CD4-positive, CD25-positive, alpha-beta regulatory T cell (primary cell): ENCODE data around the gene CORO1A. TPM values are rescaled to one million over a fixed set of nuclear protein-coding genes. Genes with fewer than 3 reads are reported as not detected.

Experiments
- ATAC-seq, 2 donors: fragments of 150-1000 bp; cut with Tn5 transposase; one replicate each; pipeline ENCODE4 v1.10.0; 2021; ENCODE audit warnings: low read depth in 2 of 2, moderate number of reproducible peaks in 2 of 2, moderate library complexity in 1 of 2
- DNase-seq, 3 donors: peaks; one replicate each; pipeline versions ENCODE4 v3.0.0 to v3.0.0-alpha.2; 2012 to 2022; ENCODE audit warnings: mixed read lengths in 1 of 3
- H3K27ac ChIP-seq: one replicate; pipeline ENCODE4 v1.7.0; 2013; ENCODE audit warnings: mild to moderate bottlenecking, low read length; ENCODE audit not compliant: insufficient read depth, poor library complexity, severe bottlenecking
- H3K27me3 ChIP-seq: one replicate; pipeline ENCODE4 v1.7.0; 2013; ENCODE audit warnings: low read length; ENCODE audit not compliant: control insufficient read depth, insufficient read depth
- H3K36me3 ChIP-seq: one replicate; pipeline ENCODE4 v1.7.0; 2013; ENCODE audit warnings: mild to moderate bottlenecking, low read length, moderate library complexity; ENCODE audit not compliant: control insufficient read depth, insufficient read depth
- H3K4me1 ChIP-seq: 2 replicates; pipeline ENCODE4 v1.7.0; 2013; ENCODE audit warnings: mild to moderate bottlenecking, low read length; ENCODE audit not compliant: insufficient read depth, control insufficient read depth, poor library complexity, severe bottlenecking
- H3K4me3 ChIP-seq: one replicate; pipeline ENCODE4 v1.7.0; 2013; ENCODE audit warnings: low read depth, mild to moderate bottlenecking, low read length, moderate library complexity
- H3K9me3 ChIP-seq, 2 experiments: 1 replicate in 1 of 2; 2 replicates in 1 of 2; pipeline ENCODE4 v1.7.0; 2013; ENCODE audit warnings: low read length in 2 of 2, mild to moderate bottlenecking in 1 of 2, moderate library complexity in 1 of 2; ENCODE audit not compliant: control insufficient read depth in 2 of 2
- H3K27ac Mint-ChIP-seq, 3 donors: one replicate each; pipeline ENCODE4 v1.8.0; 2020 to 2022; ENCODE audit warnings: mild to moderate bottlenecking in 3 of 3, mixed read lengths in 3 of 3, moderate library complexity in 2 of 3
- H3K27me3 Mint-ChIP-seq: one replicate; pipeline ENCODE4 v1.8.0; 2022; ENCODE audit warnings: mild to moderate bottlenecking, mixed read lengths
- H3K36me3 Mint-ChIP-seq: one replicate; pipeline ENCODE4 v1.8.0; 2020; ENCODE audit warnings: mixed read lengths
- H3K4me1 Mint-ChIP-seq, 4 donors: one replicate each; pipeline ENCODE4 v1.8.0; 2020 to 2022; ENCODE audit warnings: mixed read lengths in 4 of 4, mild to moderate bottlenecking in 1 of 4
- H3K4me3 Mint-ChIP-seq, 4 donors: one replicate each; pipeline ENCODE4 v1.8.0; 2020 to 2022; ENCODE audit warnings: mild to moderate bottlenecking in 4 of 4, mixed read lengths in 4 of 4, moderate library complexity in 3 of 4
- H3K9me3 Mint-ChIP-seq, 7 donors: one replicate each; pipeline ENCODE4 v1.8.0; 2020 to 2022; ENCODE audit warnings: mixed read lengths in 7 of 7, mild to moderate bottlenecking in 3 of 7, moderate library complexity in 2 of 7
- polyA plus RNA-seq, 4 donors: library from polyadenylated mRNA; unstranded; fragments of 300-500 nt; fragmentation: Illumina TruSeq; gene quantifications; one replicate each; pipeline ENCODE4 v1.2.3, GENCODE V29; 2021
- total RNA-seq: library from RNA; stranded (reverse); gene quantifications from one replicate; pipeline ENCODE4 v1.2.3, GENCODE V29; 2022

Gene CORO1A
- total and polyA plus RNA-seq, 5 donors from 2014 or later: 850 to 1,770 (median 1,409) TPM

GRCh38 chr16:30143347-30143702, 40.1 kb upstream of the CORO1A start:
- H3K9me3 Mint-ChIP-seq: peaks cover 0 to 1% (median 0%) of the 10 kb centered on the region in 7 donors
- peak overlapping the region; percentile 7 to 68 (median 66) for H3K27ac Mint-ChIP-seq
- peaks cover 6 to 29% (median 13%) of the 10 kb centered on the region in 4 donors for H3K4me1 Mint-ChIP-seq
- ATAC-seq: no peak
- no peak for DNase-seq
- no peaks in the 10 kb centered on the region for H3K27me3 ChIP-seq
- H3K36me3 Mint-ChIP-seq: no peaks in the 10 kb centered on the region
- H3K36me3 ChIP-seq: no peaks in the 10 kb centered on the region
- no peaks in the 10 kb centered on the region for H3K27me3 Mint-ChIP-seq
- H3K9me3 ChIP-seq: no peaks in the 10 kb centered on the region
- H3K4me3 Mint-ChIP-seq: peak overlapping the region in 1 of 4 donors; percentile 8
- peaks cover 17% of the 10 kb centered on the region for H3K4me1 ChIP-seq
- H3K27ac ChIP-seq: no peak overlapping the region
- no peak overlapping the region for H3K4me3 ChIP-seq

- Histone ChIP-seq H3K27me3 (no peaks in the 10 kb centered on the region), H3K4me1 (peaks cover 17% of the 10 kb centered on the region), H3K27ac (no peak overlapping the region), H3K9me3 (peaks cover 4% of the 10 kb centered on the region in 2 experiments), H3K36me3 (no peaks in the 10 kb centered on the region), H3K4me3 (no peak overlapping the region)
- Mint-ChIP-seq H3K36me3 (no peaks in the 10 kb centered on the region), H3K4me3 (no peak overlapping the region), H3K4me1 (peaks cover 6 to 29% (median 13%) of the 10 kb centered on the region in 4 donors), H3K27ac (no peak overlapping the region), H3K9me3 (peaks cover 0 to 7% (median 0%) of the 10 kb centered on the region in 7 donors), H3K27me3 (no peaks in the 10 kb centered on the region)
- ATAC-seq (no peak), DNase-seq (no peak)
Observed at GRCh38 chr16:30144017-30144416, 39.4 kb upstream of the CORO1A start.

DNA sequence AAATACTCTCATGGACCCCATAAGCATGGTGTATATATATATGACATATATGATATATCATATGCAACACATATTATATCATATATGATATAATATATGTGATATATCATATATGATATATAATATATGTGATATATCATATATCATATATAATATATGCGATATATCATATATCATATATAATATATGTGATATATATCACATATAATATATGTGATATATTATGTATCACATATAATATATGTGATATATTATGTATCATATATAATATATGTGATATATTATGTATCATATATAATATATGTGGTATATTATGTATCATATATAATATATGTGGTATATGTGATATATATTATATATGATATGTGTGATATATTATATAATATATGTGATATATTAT, 38.5 kb upstream of the CORO1A start:
- Mint-ChIP-seq H3K36me3 (peaks cover 3% of the 10 kb centered on the region), H3K4me1 (peaks cover 6 to 23% (median 8%) of the 10 kb centered on the region in 4 donors), H3K27me3 (no peaks in the 10 kb centered on the region), H3K27ac (no peak overlapping the region), H3K4me3 (no peak overlapping the region), H3K9me3 (peaks cover 0 to 15% (median 4%) of the 10 kb centered on the region in 7 donors)
- Histone ChIP-seq H3K4me1 (peaks cover 10% of the 10 kb centered on the region), H3K9me3 (peaks cover 11 to 13% of the 10 kb centered on the region in 2 experiments), H3K36me3 (no peaks in the 10 kb centered on the region), H3K27me3 (no peaks in the 10 kb centered on the region), H3K27ac (no peak overlapping the region), H3K4me3 (no peak overlapping the region)
- ATAC-seq (no peak), DNase-seq (no peak)

- H3K27ac ChIP-seq: no peak overlapping the region
- Mint-ChIP-seq H3K4me3 (no peak overlapping the region), H3K27me3 (no peaks in the 10 kb centered on the region), H3K4me1 (peaks cover 4 to 16% (median 7%) of the 10 kb centered on the region in 4 donors), H3K9me3 (peaks cover 0 to 15% (median 4%) of the 10 kb centered on the region in 7 donors), H3K27ac (peak overlapping the region in 1 of 3 donors; percentile 38), H3K36me3 (peaks cover 3% of the 10 kb centered on the region)
- peaks cover 6% of the 10 kb centered on the region for H3K4me1 ChIP-seq
- no peak overlapping the region for H3K4me3 ChIP-seq
- no peaks in the 10 kb centered on the region for H3K27me3 ChIP-seq
- ATAC-seq: no peak
- DNase-seq: no peak
- H3K9me3 ChIP-seq: peaks cover 11 to 19% of the 10 kb centered on the region in 2 experiments
- H3K36me3 ChIP-seq: no peaks in the 10 kb centered on the region
Observed at GRCh38 chr16:30145657-30146056, 37.7 kb upstream of the CORO1A start.

GRCh38 chr16:30147843-30148510, 35.4 kb upstream of the CORO1A start:
- Histone ChIP-seq H3K36me3 (no peaks in the 10 kb centered on the region), H3K4me1 (peaks cover 5% of the 10 kb centered on the region), H3K27me3 (no peaks in the 10 kb centered on the region), H3K9me3 (peaks cover 11 to 19% of the 10 kb centered on the region in 2 experiments), H3K27ac (no peak overlapping the region), H3K4me3 (no peak overlapping the region)
- Mint-ChIP-seq H3K4me1 (peaks cover 4 to 8% (median 7%) of the 10 kb centered on the region in 4 donors), H3K4me3 (no peak overlapping the region), H3K27me3 (peaks cover 6% of the 10 kb centered on the region), H3K9me3 (peaks cover 0 to 19% (median 6%) of the 10 kb centered on the region in 7 donors), H3K36me3 (peaks cover 3% of the 10 kb centered on the region), H3K27ac (peak overlapping the region in 1 of 3 donors; percentile 20)
- DNase-seq (no peak), ATAC-seq (no peak)

DNA sequence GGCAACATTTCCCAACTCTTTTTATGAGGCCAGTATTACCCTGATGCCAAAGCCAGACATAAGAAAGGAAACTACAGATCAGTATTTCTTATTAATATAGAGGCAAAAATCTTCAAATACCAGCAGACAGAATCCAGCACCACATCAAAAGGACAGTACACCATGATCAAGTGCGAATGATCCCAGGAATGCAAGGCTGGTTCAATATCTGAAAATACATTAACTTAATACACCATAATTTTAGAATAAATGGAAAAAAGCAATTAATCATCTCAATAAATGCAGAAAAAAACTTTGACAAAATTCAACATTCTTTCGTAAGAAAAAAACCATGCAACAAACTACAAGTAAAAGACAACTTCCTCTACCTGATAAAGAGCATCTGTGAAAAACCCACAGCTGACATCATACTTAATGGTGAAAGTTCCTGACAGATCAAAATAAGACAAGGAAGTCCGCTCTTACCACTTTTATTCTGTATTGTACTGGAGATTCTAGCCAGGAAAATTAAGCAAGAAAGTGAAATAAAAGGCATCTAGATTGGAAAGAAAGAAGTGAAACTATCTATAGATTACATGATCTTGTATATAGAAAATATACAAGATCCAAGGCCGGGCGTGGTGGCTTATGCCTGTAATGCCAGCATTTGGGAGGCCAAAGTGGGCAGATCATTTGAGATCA, 34.0 kb upstream of the CORO1A start:
- DNase-seq (no peak), ATAC-seq (no peak)
- H3K9me3 Mint-ChIP-seq: peaks cover 0 to 19% (median 6%) of the 10 kb centered on the region in 7 donors
- no peak overlapping the region for H3K4me3 Mint-ChIP-seq
- H3K36me3 Mint-ChIP-seq: peaks cover 3% of the 10 kb centered on the region
- H3K27ac Mint-ChIP-seq: no peak overlapping the region
- H3K27me3 Mint-ChIP-seq: peaks cover 6% of the 10 kb centered on the region
- H3K4me3 ChIP-seq: no peak overlapping the region
- no peaks in the 10 kb centered on the region for H3K36me3 ChIP-seq
- H3K27me3 ChIP-seq: no peaks in the 10 kb centered on the region
- H3K9me3 ChIP-seq: peaks cover 11 to 19% of the 10 kb centered on the region in 2 experiments
- no peaks in the 10 kb centered on the region for H3K4me1 ChIP-seq
- no peak overlapping the region for H3K27ac ChIP-seq
- H3K4me1 Mint-ChIP-seq: peaks cover 0 to 3% (median 1%) of the 10 kb centered on the region in 4 donors

DNA sequence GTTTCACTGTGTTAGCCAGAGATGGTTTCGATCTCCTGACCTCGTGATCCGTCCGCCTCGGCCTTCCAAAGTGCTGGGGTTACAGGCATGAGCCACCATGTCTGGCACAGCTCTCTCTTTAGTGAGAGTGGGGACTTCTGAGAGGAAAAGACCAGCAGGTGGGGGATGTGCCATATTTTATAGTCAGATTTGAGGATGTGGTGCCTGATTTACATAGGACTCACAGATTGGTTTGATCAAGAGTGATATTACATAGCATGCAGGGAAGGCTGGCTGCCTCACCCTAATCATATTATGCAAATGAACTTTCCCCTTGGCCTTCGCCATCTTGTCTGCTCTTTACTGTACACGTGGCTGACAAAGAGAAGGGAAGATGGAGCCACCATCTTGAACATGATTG, 32.3 kb upstream of the CORO1A start:
- ATAC-seq (no peak), DNase-seq (no peak)
- no peaks in the 10 kb centered on the region for H3K27me3 ChIP-seq
- H3K9me3 ChIP-seq: peaks cover 11 to 19% of the 10 kb centered on the region in 2 experiments
- no peak overlapping the region for H3K27ac ChIP-seq
- Mint-ChIP-seq H3K27ac (no peak overlapping the region), H3K36me3 (peaks cover 3% of the 10 kb centered on the region), H3K4me3 (no peak overlapping the region), H3K4me1 (no peaks in the 10 kb centered on the region), H3K9me3 (peaks cover 0 to 18% (median 6%) of the 10 kb centered on the region in 7 donors), H3K27me3 (peaks cover 6% of the 10 kb centered on the region)
- H3K4me3 ChIP-seq: no peak overlapping the region
- H3K4me1 ChIP-seq: no peaks in the 10 kb centered on the region
- no peaks in the 10 kb centered on the region for H3K36me3 ChIP-seq
